HepG2 (cell line): Measurements from ENCODE around the gene TACO1. TPM values are rescaled to one million over a fixed set of nuclear protein-coding genes. Genes with fewer than 3 reads are reported as not detected.

Experiments used
- ATAC-seq: fragments of 200-7000 bp; cut with Tn5 transposase; 3 replicates; pipeline ENCODE4 v1.9.1; 2020; ENCODE audit warnings: mild to moderate bottlenecking, moderate library complexity
- BruUV-seq: library from RNA; stranded (reverse); fragments of 400-500 nt; replicated peaks from 2 replicates; lab custom pipeline; 2021; lab: Mats Ljungman, UMichigan
- CTCF ChIA-PET: fragments of 300-600 bp; formaldehyde crosslinking; extraction: SDS; loops from one replicate; lab custom pipeline; 2021; ENCODE audit warnings: low total read pairs, inconsistent platforms, low intra/inter-chr PET ratio; lab: Yijun Ruan, JAX
- POLR2A ChIA-PET: fragments of 350-600 bp; sonication (Branson Sonifier 250); formaldehyde crosslinking; loops from one replicate; lab custom pipeline; 2020; ENCODE audit warnings: antibody characterized with exemption, inconsistent platforms; lab: Yijun Ruan, JAX
- DNase-seq: peaks from one replicate; pipeline ENCODE4 v3.0.0-alpha.2; 2015; ENCODE audit warnings: low spot score
- FAIRE-seq: peaks from 3 replicates; lab custom pipeline; 2011; peaks lifted over from hg19 to GRCh38; lab: Jason Lieb, UNC
- H2AFZ ChIP-seq: one replicate; pipeline ENCODE4 v1.6.1; 2011; ENCODE audit warnings: low read length, inconsistent platforms
- H3K27ac ChIP-seq: fragments of 300-600 bp; 3 replicates; pipeline ENCODE4 v1.8.0; 2011; ENCODE audit warnings: mixed run types, mild to moderate bottlenecking, mixed read lengths, low read length, inconsistent platforms; ENCODE audit not compliant: insufficient read depth; ENCODE audit errors: extremely low read length
- H3K27me3 ChIP-seq, 2 experiments: fragments of 200-600 bp in 1 of 2; 2 replicates in 1 of 2; 3 replicates in 1 of 2; pipeline versions ENCODE4 v1.6.0 to v1.8.0; 2011; ENCODE audit warnings: low read length in 2 of 2, mild to moderate bottlenecking in 2 of 2, moderate library complexity in 2 of 2, inconsistent platforms in 1 of 2; ENCODE audit not compliant: insufficient read depth in 2 of 2, control insufficient read depth in 1 of 2
- H3K36me3 ChIP-seq, 2 experiments: fragments of 200-600 bp in 1 of 2; replicated peaks in 1 of 2; 2 replicates in 1 of 2; 3 replicates in 1 of 2; pipeline versions ENCODE4 v1.5.1 to v1.8.0; 2011; ENCODE audit warnings: low read length in 2 of 2, inconsistent platforms in 1 of 2; ENCODE audit not compliant: insufficient read depth in 2 of 2, control insufficient read depth in 1 of 2
- H3K4me1 ChIP-seq: 2 replicates; pipeline ENCODE4 v1.5.1; 2012; ENCODE audit warnings: low read length, inconsistent platforms; ENCODE audit not compliant: insufficient read depth
- H3K4me2 ChIP-seq: 2 replicates; pipeline ENCODE4 v1.6.0; 2011; ENCODE audit warnings: low read depth, low read length, inconsistent platforms
- H3K4me3 ChIP-seq, 3 experiments: fragments of 200-600 bp in 1 of 3; sonication (generic), shearing (Covaris generic) in 1 of 3; replicated peaks in 1 of 3; 2 replicates each; pipeline ENCODE4 v1.5.1; 2011 to 2016; ENCODE audit warnings: low read length in 3 of 3, inconsistent platforms in 2 of 3, low read depth in 2 of 3, mild to moderate bottlenecking in 2 of 3, control low read depth in 1 of 3, mixed read lengths in 1 of 3; ENCODE audit not compliant: insufficient read depth in 1 of 3
- H3K79me2 ChIP-seq: one replicate; pipeline ENCODE4 v1.6.1; 2011; ENCODE audit warnings: low read length, inconsistent platforms; ENCODE audit not compliant: insufficient read depth
- H3K9ac ChIP-seq: 2 replicates; pipeline ENCODE4 v1.6.0; 2011; ENCODE audit warnings: mild to moderate bottlenecking, low read depth, low read length, inconsistent platforms; ENCODE audit not compliant: insufficient read depth
- H3K9me3 ChIP-seq: 2 replicates; pipeline ENCODE4 v1.5.1; 2012; ENCODE audit warnings: mild to moderate bottlenecking, low read length
- H4K20me1 ChIP-seq: 2 replicates; pipeline ENCODE4 v1.6.0; 2011; ENCODE audit warnings: inconsistent platforms, mild to moderate bottlenecking, low read length, moderate library complexity; ENCODE audit not compliant: insufficient read depth
- ATF7-NPFF ChIP-seq: sonication (generic); formaldehyde crosslinking; IDR thresholded peaks from 2 replicates; pipeline ENCODE4 v1.8.1; 2023; ENCODE audit warnings: mild to moderate bottlenecking, low read depth, missing genetic modification reagents, moderate library complexity
- KDM2A ChIP-seq: sonication (generic); formaldehyde crosslinking; IDR thresholded peaks from 2 replicates; pipeline ENCODE4 v1.4.0; 2020; ENCODE audit warnings: low read depth, missing genetic modification reagents, borderline replicate concordance
- KLF15 ChIP-seq: sonication (generic); formaldehyde crosslinking; IDR thresholded peaks from 2 replicates; pipeline ENCODE4 v1.8.1; 2023; ENCODE audit warnings: borderline replicate concordance, mild to moderate bottlenecking, inconsistent platforms, missing genetic modification reagents, mixed read lengths
- ZNF343 ChIP-seq: sonication (generic); formaldehyde crosslinking; IDR thresholded peaks from 2 replicates; pipeline ENCODE4 v1.4.0; 2020; ENCODE audit warnings: mild to moderate bottlenecking, missing genetic modification reagents
- WGBS: methylation state at CpG from one replicate; pipeline ENCODE4 v1.1.6; 2017; ENCODE audit warnings: low lambda C conversion rate; 5-methylcytosine and 5-hydroxymethylcytosine counted together
- in situ Hi-C: cut with HindIII; loops from 2 replicates; pipeline ENCODE4 v1.10.0; 2017; ENCODE audit warnings: low pct_unique_long_range_greater_than_20kb; ENCODE audit not compliant: extremely low pct_ligation_motif_present
- intact Hi-C: fragments of 100-400 bp; cut with micrococcal nuclease; formaldehyde crosslinking; loops from one replicate; pipeline ENCODE4 v1.10.0; 2022; ENCODE audit not compliant: unreplicated experiment
- polyA plus RNA-seq, 8 experiments: library from polyadenylated mRNA; depleted of rRNA in 3 of 8; stranded (reverse) in 7 of 8; unstranded in 1 of 8; fragments of >200 nt; fragmentation: Illumina TruSeq in 4 of 8; extraction: Trizol in 4 of 8; gene quantifications; 2 replicates each; pipeline versions ENCODE4 v1.2.1 to v1.2.3, GENCODE V29; 2011 to 2016; ENCODE audit warnings: low read depth in 4 of 8, missing spikeins in 1 of 8, mixed read lengths in 1 of 8; ENCODE audit not compliant: insufficient read depth in 1 of 8
- total RNA-seq, 5 experiments: library from RNA; depleted of rRNA; stranded (reverse); fragments of >200 nt; fragmentation: Illumina TruSeq; extraction: Trizol; gene quantifications; 2 replicates each; pipeline ENCODE4 v1.2.3, GENCODE V29; 2016; ENCODE audit warnings: low read depth in 1 of 5
- TF ChIP-seq, protein P1 (sequence below): sonication (generic); formaldehyde crosslinking; IDR thresholded peaks from 2 replicates; pipeline ENCODE4 v1.9.0; 2021; ENCODE audit warnings: missing genetic modification reagents, borderline replicate concordance
- TF ChIP-seq, protein P2 (sequence below): sonication (generic); formaldehyde crosslinking; IDR thresholded peaks from 2 replicates; pipeline ENCODE4 v1.4.0; 2020; ENCODE audit warnings: missing genetic modification reagents, borderline replicate concordance

Gene TACO1
- total and polyA plus RNA-seq, 2 of the 13 experiments (the other 11 are each of a cell fraction or from before 2014, with no cell fraction given), result 34.7 to 53.6 TPM

DNA sequence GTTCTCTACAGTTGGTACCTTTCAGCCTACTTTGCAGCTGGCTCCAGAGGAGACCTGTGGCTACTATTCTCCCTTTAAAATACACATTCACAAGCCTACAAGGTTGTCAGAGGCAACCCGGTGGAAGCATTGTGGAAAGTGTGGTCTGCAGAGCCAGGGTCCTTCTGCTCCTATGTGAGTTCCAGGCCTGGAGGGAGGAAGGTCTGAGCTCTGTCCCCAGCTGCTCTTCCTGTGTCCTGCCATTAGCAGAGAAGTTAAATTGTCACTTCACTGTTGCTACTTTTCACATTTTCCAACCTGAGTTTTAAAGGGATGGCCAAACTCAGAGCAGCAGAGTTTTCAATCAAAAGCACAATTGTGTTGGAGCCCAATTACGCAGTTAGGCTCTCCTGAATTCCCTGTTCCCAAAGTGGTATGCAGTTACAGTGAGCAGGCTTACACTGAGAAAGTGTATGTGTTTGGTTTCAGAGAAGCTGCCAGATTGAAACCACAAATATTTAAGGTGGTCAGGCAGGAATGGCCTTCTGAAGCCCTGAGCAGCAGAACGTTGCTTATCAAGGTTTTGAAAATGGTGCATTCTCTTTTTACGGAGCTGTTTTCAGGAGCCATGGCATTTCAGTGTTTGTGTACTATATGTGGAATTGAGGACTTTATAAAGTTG is 46.5 kb downstream of the TACO1 start:
- ATAC-seq, result no peak
- no peak overlapping the region for H2AFZ ChIP-seq
- no peaks in the 10 kb centered on the region for H3K79me2 ChIP-seq
- no peak for DNase-seq
- H3K27me3 ChIP-seq, result no peaks in the 10 kb centered on the region
- FAIRE-seq, result no peak
- intact Hi-C loops, result no loop called here
- H3K4me1 ChIP-seq, result no peaks in the 10 kb centered on the region
- TF ChIP-seq KLF15 (CRISPR knock-in tag) (no peak), ATF7-NPFF (CRISPR knock-in tag) (no peak), ZNF343 (CRISPR knock-in tag) (no peak), KDM2A (CRISPR knock-in tag) (no peak)
- TF ChIP-seq, protein P1, sequence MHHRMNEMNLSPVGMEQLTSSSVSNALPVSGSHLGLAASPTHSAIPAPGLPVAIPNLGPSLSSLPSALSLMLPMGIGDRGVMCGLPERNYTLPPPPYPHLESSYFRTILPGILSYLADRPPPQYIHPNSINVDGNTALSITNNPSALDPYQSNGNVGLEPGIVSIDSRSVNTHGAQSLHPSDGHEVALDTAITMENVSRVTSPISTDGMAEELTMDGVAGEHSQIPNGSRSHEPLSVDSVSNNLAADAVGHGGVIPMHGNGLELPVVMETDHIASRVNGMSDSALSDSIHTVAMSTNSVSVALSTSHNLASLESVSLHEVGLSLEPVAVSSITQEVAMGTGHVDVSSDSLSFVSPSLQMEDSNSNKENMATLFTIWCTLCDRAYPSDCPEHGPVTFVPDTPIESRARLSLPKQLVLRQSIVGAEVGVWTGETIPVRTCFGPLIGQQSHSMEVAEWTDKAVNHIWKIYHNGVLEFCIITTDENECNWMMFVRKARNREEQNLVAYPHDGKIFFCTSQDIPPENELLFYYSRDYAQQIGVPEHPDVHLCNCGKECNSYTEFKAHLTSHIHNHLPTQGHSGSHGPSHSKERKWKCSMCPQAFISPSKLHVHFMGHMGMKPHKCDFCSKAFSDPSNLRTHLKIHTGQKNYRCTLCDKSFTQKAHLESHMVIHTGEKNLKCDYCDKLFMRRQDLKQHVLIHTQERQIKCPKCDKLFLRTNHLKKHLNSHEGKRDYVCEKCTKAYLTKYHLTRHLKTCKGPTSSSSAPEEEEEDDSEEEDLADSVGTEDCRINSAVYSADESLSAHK (CRISPR knock-in tag), result no peak
- TF ChIP-seq, protein P2, sequence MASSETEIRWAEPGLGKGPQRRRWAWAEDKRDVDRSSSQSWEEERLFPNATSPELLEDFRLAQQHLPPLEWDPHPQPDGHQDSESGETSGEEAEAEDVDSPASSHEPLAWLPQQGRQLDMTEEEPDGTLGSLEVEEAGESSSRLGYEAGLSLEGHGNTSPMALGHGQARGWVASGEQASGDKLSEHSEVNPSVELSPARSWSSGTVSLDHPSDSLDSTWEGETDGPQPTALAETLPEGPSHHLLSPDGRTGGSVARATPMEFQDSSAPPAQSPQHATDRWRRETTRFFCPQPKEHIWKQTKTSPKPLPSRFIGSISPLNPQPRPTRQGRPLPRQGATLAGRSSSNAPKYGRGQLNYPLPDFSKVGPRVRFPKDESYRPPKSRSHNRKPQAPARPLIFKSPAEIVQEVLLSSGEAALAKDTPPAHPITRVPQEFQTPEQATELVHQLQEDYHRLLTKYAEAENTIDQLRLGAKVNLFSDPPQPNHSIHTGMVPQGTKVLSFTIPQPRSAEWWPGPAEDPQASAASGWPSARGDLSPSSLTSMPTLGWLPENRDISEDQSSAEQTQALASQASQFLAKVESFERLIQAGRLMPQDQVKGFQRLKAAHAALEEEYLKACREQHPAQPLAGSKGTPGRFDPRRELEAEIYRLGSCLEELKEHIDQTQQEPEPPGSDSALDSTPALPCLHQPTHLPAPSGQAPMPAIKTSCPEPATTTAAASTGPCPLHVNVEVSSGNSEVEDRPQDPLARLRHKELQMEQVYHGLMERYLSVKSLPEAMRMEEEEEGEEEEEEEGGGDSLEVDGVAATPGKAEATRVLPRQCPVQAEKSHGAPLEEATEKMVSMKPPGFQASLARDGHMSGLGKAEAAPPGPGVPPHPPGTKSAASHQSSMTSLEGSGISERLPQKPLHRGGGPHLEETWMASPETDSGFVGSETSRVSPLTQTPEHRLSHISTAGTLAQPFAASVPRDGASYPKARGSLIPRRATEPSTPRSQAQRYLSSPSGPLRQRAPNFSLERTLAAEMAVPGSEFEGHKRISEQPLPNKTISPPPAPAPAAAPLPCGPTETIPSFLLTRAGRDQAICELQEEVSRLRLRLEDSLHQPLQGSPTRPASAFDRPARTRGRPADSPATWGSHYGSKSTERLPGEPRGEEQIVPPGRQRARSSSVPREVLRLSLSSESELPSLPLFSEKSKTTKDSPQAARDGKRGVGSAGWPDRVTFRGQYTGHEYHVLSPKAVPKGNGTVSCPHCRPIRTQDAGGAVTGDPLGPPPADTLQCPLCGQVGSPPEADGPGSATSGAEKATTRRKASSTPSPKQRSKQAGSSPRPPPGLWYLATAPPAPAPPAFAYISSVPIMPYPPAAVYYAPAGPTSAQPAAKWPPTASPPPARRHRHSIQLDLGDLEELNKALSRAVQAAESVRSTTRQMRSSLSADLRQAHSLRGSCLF (CRISPR knock-in tag), result no peak
- TF ChIP-seq, all 625 proteins: peak for 0
- WGBS, result 88% methylated on average over 4 of the region's 4 CpGs
- H3K4me3 ChIP-seq, result no peak overlapping the region
- ChIA-PET CTCF (no interaction called here), POLR2A (no interaction called here)
- no peaks in the 10 kb centered on the region for H3K9me3 ChIP-seq
- no TSS peak for BruUV-seq
- no peak overlapping the region for H3K4me2 ChIP-seq
- no peaks in the 10 kb centered on the region for H4K20me1 ChIP-seq
- in situ Hi-C loops, result no loop called here
- H3K36me3 ChIP-seq, result peaks cover 2 to 26% of the 10 kb centered on the region in 2 experiments; a peak in 3 of 5 replicates
- H3K27ac ChIP-seq, result no peak overlapping the region
- no peak overlapping the region for H3K9ac ChIP-seq
